T-cell (primary cell): ENCODE measurements around the gene BCAS3. TPM values are rescaled to one million over a fixed set of nuclear protein-coding genes. Genes with fewer than 3 reads are reported as not detected.

ENCODE experiments used
- ATAC-seq, 4 experiments: fragments of 200-7000 bp in 3 of 4; fragments of 150-1000 bp in 1 of 4; cut with Tn5 transposase; replicated peaks in 1 of 4; 1 replicate in 3 of 4; 2 replicates in 1 of 4; pipeline ENCODE4 v1.10.0; 2021; ENCODE audit warnings: moderate library complexity in 3 of 4, mild to moderate bottlenecking in 2 of 4, moderate number of reproducible peaks in 1 of 4
- CTCF ChIA-PET, 2 donors: fragments of 300-600 bp; sonication (Branson Sonifier 250); formaldehyde crosslinking; loops; one replicate each; lab custom pipeline; 2022; ENCODE audit warnings: antibody characterized with exemption in 2 of 2; lab: Charles Lee
- POLR2A ChIA-PET, 2 donors: fragments of 300-600 bp; sonication (Branson Sonifier 250); formaldehyde crosslinking; loops; one replicate each; lab custom pipeline; 2022; ENCODE audit warnings: antibody characterized with exemption in 2 of 2; lab: Charles Lee
- DNase-seq, 35 experiments: peaks; one replicate each; pipeline versions ENCODE4 v3.0.0 to v3.0.0-alpha.2; 2013 to 2023
- H3K27ac ChIP-seq: one replicate; pipeline ENCODE4 v1.5.1; 2013; ENCODE audit warnings: low read length
- H3K27me3 ChIP-seq, 2 experiments: replicated peaks in 1 of 2; 1 replicate in 1 of 2; 2 replicates in 1 of 2; pipeline versions ENCODE4 v1.6.1 to v1.7.0; 2013; ENCODE audit warnings: low read length in 1 of 2, mixed read lengths in 1 of 2; ENCODE audit not compliant: control insufficient read depth in 2 of 2, insufficient read depth in 2 of 2; ENCODE audit errors: extremely low read depth in 1 of 2
- H3K36me3 ChIP-seq, 2 donors: 1 replicate in 1 of 2; 2 replicates in 1 of 2; pipeline versions ENCODE4 v1.6.1 to v1.7.0; 2013; ENCODE audit warnings: low read length in 1 of 2; ENCODE audit not compliant: control insufficient read depth in 2 of 2, insufficient read depth in 1 of 2; ENCODE audit errors: extremely low read depth in 1 of 2
- H3K4me1 ChIP-seq, 2 experiments: 1 replicate in 1 of 2; 2 replicates in 1 of 2; pipeline versions ENCODE4 v1.6.1 to v1.7.0; 2013; ENCODE audit warnings: low read length in 2 of 2, mixed read lengths in 1 of 2; ENCODE audit not compliant: insufficient read depth in 2 of 2, control insufficient read depth in 1 of 2; ENCODE audit errors: extremely low read depth in 1 of 2
- H3K4me3 ChIP-seq, 2 donors: 1 replicate in 1 of 2; 2 replicates in 1 of 2; pipeline versions ENCODE4 v1.5.1 to v1.7.0; 2013; ENCODE audit warnings: mild to moderate bottlenecking in 2 of 2, low read length in 1 of 2, moderate library complexity in 1 of 2; ENCODE audit not compliant: control insufficient read depth in 1 of 2; ENCODE audit errors: extremely low read depth in 1 of 2
- H3K9me3 ChIP-seq: 2 replicates; pipeline ENCODE4 v1.7.0; 2013
- H3K27ac Mint-ChIP-seq, 2 donors: one replicate each; pipeline ENCODE4 v1.8.0; 2020 to 2021; ENCODE audit warnings: mild to moderate bottlenecking in 2 of 2, mixed read lengths in 2 of 2
- H3K27me3 Mint-ChIP-seq, 2 donors: one replicate each; pipeline ENCODE4 v1.8.0; 2021 to 2022; ENCODE audit warnings: mixed read lengths in 2 of 2
- H3K36me3 Mint-ChIP-seq: one replicate; pipeline ENCODE4 v1.8.0; 2021; ENCODE audit warnings: mixed read lengths
- H3K4me1 Mint-ChIP-seq, 3 donors: one replicate each; pipeline ENCODE4 v1.8.0; 2020 to 2022; ENCODE audit warnings: mixed read lengths in 3 of 3, mild to moderate bottlenecking in 1 of 3
- H3K4me3 Mint-ChIP-seq, 3 donors: one replicate each; pipeline ENCODE4 v1.8.0; 2020 to 2022; ENCODE audit warnings: mild to moderate bottlenecking in 3 of 3, mixed read lengths in 3 of 3, moderate library complexity in 3 of 3
- H3K9me3 Mint-ChIP-seq, 3 donors: one replicate each; pipeline ENCODE4 v1.8.0; 2020 to 2022; ENCODE audit warnings: mixed read lengths in 3 of 3
- WGBS: methylation state at CpG from one replicate; pipeline ENCODE4 v1.1.5; 2013; ENCODE audit warnings: missing lambda C conversion rate; ENCODE audit not compliant: insufficient coverage; 5-methylcytosine and 5-hydroxymethylcytosine counted together
- total RNA-seq, 35 experiments: library from RNA in 6 of 35; stranded (reverse) in 6 of 35; fragments of 120-200 nt in 1 of 35; gene quantifications; one replicate each; pipeline versions ENCODE4 v1.2.1 to v1.2.4 and lab custom pipeline; 2013 to 2026

Gene BCAS3
- total RNA-seq, 5 donors from 2014 or later (not counting 1 experiment from before 2014, with no cell fraction given), result 33.8 to 57.8 (median 38.1) TPM

DNA sequence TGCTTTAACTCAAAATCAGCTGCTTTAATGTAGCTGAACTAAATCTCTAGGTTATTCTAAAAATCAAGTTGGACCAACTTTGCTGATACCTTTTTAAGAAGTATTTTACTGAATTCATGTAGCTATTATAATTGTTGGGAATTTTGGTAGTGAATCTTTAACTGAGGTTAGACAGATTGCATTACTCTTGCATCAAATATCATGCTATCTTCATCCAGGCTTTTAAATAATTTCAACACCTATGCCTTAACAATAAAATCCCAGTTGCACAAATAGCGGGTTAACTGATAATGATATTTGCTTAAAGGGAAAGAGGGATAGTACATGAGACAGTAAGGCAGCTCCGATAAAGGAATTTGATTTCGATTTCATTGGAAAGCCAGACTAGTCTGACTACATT, 480.7 kb downstream of the BCAS3 start:
- H3K9me3 Mint-ChIP-seq, result no peaks in the 10 kb centered on the region
- no peaks in the 10 kb centered on the region for H3K36me3 ChIP-seq
- CTCF ChIA-PET, result no interaction called here
- peaks cover 18 to 26% (median 21%) of the 10 kb centered on the region in 3 donors for H3K4me1 Mint-ChIP-seq
- ATAC-seq (no peak), DNase-seq (no peak)
- no peak overlapping the region for H3K27ac Mint-ChIP-seq
- POLR2A ChIA-PET, result no interaction called here
- H3K27me3 Mint-ChIP-seq, result no peaks in the 10 kb centered on the region
- H3K27ac ChIP-seq, result no peak overlapping the region
- no peaks in the 10 kb centered on the region for H3K9me3 ChIP-seq
- H3K4me3 Mint-ChIP-seq, result no peak overlapping the region
- peaks cover 7% of the 10 kb centered on the region for H3K36me3 Mint-ChIP-seq
- no CpG with 5 or more reads among the region's 3 CpGs for WGBS
- H3K4me1 ChIP-seq, result peaks cover 4 to 18% of the 10 kb centered on the region in 2 experiments
- no peaks in the 10 kb centered on the region for H3K27me3 ChIP-seq
- no peak overlapping the region for H3K4me3 ChIP-seq

DNA sequence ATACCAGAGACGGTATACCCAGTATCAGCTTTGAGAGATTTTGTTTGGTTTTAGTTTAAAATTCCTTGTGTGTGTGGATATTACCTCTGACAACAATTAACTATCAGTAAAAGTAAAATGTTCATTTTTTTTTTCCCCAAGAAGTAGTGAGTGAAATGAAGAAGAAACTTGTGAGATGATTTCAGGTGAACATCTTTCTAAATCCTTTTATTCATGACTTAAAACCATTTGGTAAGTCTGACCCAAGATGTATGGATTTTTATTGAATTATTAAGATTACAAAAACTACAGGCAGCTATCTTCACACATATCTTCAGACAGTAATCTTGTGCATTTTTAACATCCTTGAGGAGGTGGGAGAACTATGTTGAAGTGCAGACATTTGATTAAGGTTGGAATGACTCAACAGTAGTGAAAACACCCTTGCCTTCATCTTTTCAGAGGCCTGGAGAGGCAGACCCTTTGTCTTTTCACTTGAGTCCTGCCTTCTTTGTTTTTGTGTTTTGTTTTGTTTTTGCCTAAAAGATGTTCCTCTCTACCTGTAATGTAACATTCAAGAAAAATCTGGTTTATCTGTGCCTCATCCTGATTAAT, 481.7 kb downstream of the BCAS3 start:
- peaks cover 6% of the 10 kb centered on the region for H3K36me3 Mint-ChIP-seq
- no peak overlapping the region for H3K27ac Mint-ChIP-seq
- no CpG with 5 or more reads among the region's 1 CpG for whole genome bisulfite sequencing
- Histone ChIP-seq H3K4me3 (no peak overlapping the region), H3K9me3 (no peaks in the 10 kb centered on the region), H3K27me3 (no peaks in the 10 kb centered on the region), H3K27ac (no peak overlapping the region), H3K36me3 (no peaks in the 10 kb centered on the region), H3K4me1 (peaks cover 4 to 18% of the 10 kb centered on the region in 2 experiments)
- H3K4me3 Mint-ChIP-seq, result no peak overlapping the region
- peaks cover 0 to 3% (median 1%) of the 10 kb centered on the region in 3 donors for H3K9me3 Mint-ChIP-seq
- peaks cover 18 to 26% (median 21%) of the 10 kb centered on the region in 3 donors for H3K4me1 Mint-ChIP-seq
- ATAC-seq (no peak), DNase-seq (no peak)
- ChIA-PET POLR2A (no interaction called here), CTCF (no interaction called here)
- no peaks in the 10 kb centered on the region for H3K27me3 Mint-ChIP-seq

GRCh38 chr17:61160204-61160603, 482.6 kb downstream of the BCAS3 start:
- H3K4me1 Mint-ChIP-seq, result peaks cover 18 to 26% (median 21%) of the 10 kb centered on the region in 3 donors
- 69% methylated on average over 4 of the region's 4 CpGs for WGBS
- peaks cover 4 to 7% (median 4%) of the 10 kb centered on the region in 3 donors for H3K9me3 Mint-ChIP-seq
- no peaks in the 10 kb centered on the region for H3K9me3 ChIP-seq
- H3K27me3 ChIP-seq, result no peaks in the 10 kb centered on the region
- H3K36me3 Mint-ChIP-seq, result peaks cover 9% of the 10 kb centered on the region
- no peak for ATAC-seq
- H3K4me1 ChIP-seq, result peaks cover 4 to 18% of the 10 kb centered on the region in 2 experiments
- H3K4me3 ChIP-seq, result no peak overlapping the region
- ChIA-PET CTCF (no interaction called here), POLR2A (no interaction called here)
- H3K27me3 Mint-ChIP-seq, result no peaks in the 10 kb centered on the region
- H3K27ac Mint-ChIP-seq, result no peak overlapping the region
- H3K36me3 ChIP-seq, result no peaks in the 10 kb centered on the region
- DNase-seq, result no peak
- no peak overlapping the region for H3K4me3 Mint-ChIP-seq
- no peak overlapping the region for H3K27ac ChIP-seq

DNA sequence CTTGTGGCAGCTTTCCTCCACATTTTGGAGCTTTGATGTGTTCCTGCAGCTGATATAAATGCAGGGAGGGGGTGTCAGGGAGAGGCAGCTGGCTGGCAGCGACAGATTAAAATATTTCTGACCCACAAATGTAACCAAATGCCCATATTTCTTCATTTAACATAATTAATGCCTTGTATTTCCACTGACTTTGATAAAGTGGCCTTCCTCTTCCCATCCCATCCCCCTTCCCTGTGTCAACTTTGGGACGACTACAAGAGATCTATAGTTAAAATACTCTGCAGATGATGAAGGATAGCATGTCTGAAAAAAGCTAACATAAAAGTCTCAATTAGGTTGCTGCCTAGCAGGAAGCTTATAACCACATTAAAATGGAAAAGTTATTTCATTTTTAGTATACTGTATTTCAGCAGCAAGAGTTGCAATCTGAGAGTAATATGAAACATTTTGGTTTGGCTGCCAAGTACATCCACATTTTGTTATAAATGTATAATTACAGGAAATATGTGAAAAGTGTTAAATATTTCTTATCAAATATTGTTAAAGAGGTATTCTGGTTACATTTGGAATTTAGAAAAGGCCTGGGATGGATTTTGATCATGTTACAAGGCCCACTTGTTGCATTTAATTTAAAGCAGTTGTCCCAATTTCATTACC, 483.3 kb downstream of the BCAS3 start:
- POLR2A ChIA-PET, result no interaction called here
- H3K27me3 ChIP-seq, result no peaks in the 10 kb centered on the region
- H3K9me3 ChIP-seq, result no peaks in the 10 kb centered on the region
- H3K27ac ChIP-seq, result no peak overlapping the region
- peak overlapping the region in 1 of 2 donors; percentile 23 for H3K27ac Mint-ChIP-seq
- peaks cover 9% of the 10 kb centered on the region for H3K36me3 Mint-ChIP-seq
- no CpG with 5 or more reads among the region's 2 CpGs for WGBS
- CTCF ChIA-PET, result no interaction called here
- DNase-seq (no peak), ATAC-seq (no peak)
- no peaks in the 10 kb centered on the region for H3K36me3 ChIP-seq
- peak overlapping the region in 1 of 3 donors; percentile 26 for H3K4me3 Mint-ChIP-seq
- H3K4me3 ChIP-seq, result no peak overlapping the region
- peaks cover 4 to 7% (median 4%) of the 10 kb centered on the region in 3 donors for H3K9me3 Mint-ChIP-seq
- no peaks in the 10 kb centered on the region for H3K27me3 Mint-ChIP-seq
- H3K4me1 ChIP-seq, result peaks cover 4 to 18% of the 10 kb centered on the region in 2 experiments
- peaks cover 18 to 26% (median 21%) of the 10 kb centered on the region in 3 donors for H3K4me1 Mint-ChIP-seq

GRCh38 chr17:61161615-61162134, 484.0 kb downstream of the BCAS3 start:
- H3K27me3 ChIP-seq, result no peaks in the 10 kb centered on the region
- no peak overlapping the region for H3K4me3 Mint-ChIP-seq
- ChIA-PET CTCF (no interaction called here), POLR2A (no interaction called here)
- ATAC-seq (no peak), DNase-seq (no peak)
- peaks cover 9% of the 10 kb centered on the region for H3K36me3 Mint-ChIP-seq
- no peak overlapping the region for H3K27ac Mint-ChIP-seq
- peaks cover 4 to 18% of the 10 kb centered on the region in 2 experiments for H3K4me1 ChIP-seq
- 100% methylated on average over 3 of the region's 9 CpGs for WGBS
- peaks cover 18 to 26% (median 21%) of the 10 kb centered on the region in 3 donors for H3K4me1 Mint-ChIP-seq
- no peaks in the 10 kb centered on the region for H3K36me3 ChIP-seq
- H3K9me3 Mint-ChIP-seq, result peaks cover 4 to 7% (median 4%) of the 10 kb centered on the region in 3 donors
- no peak overlapping the region for H3K4me3 ChIP-seq
- no peaks in the 10 kb centered on the region for H3K27me3 Mint-ChIP-seq
- H3K27ac ChIP-seq, result no peak overlapping the region
- no peaks in the 10 kb centered on the region for H3K9me3 ChIP-seq

DNA sequence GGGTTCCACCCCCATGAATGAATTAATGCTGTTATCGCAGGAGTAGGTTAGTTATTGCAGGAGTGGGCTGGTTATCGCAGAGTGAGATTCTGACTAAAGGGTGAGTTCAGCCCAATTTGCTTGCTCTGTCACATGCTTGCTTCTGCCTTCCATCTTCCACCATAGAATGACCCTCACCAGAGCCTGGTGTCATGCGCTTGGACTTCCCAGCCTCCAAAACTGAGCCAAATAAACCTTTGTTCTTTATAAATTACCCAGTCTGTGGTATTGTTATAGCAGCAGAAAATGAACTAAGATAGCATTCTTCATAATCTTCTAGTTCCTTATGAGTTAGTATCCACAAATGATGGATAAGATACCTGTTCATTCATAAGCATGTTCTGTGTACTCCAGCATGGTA, 486.9 kb downstream of the BCAS3 start:
- H3K27ac ChIP-seq, result no peak overlapping the region
- Mint-ChIP-seq H3K4me1 (peaks cover 13 to 17% (median 15%) of the 10 kb centered on the region in 3 donors), H3K36me3 (peaks cover 18% of the 10 kb centered on the region), H3K9me3 (peaks cover 4 to 7% (median 4%) of the 10 kb centered on the region in 3 donors), H3K27ac (no peak overlapping the region), H3K27me3 (no peaks in the 10 kb centered on the region), H3K4me3 (no peak overlapping the region)
- POLR2A ChIA-PET, result no interaction called here
- DNase-seq (no peak), ATAC-seq (no peak)
- H3K27me3 ChIP-seq, result no peaks in the 10 kb centered on the region
- CTCF ChIA-PET, result no interaction called here
- no peaks in the 10 kb centered on the region for H3K36me3 ChIP-seq
- peaks cover 4 to 17% of the 10 kb centered on the region in 2 experiments for H3K4me1 ChIP-seq
- no peak overlapping the region for H3K4me3 ChIP-seq
- WGBS, result no CpG with 5 or more reads among the region's 3 CpGs
- H3K9me3 ChIP-seq, result no peaks in the 10 kb centered on the region
